Measurements from ENCODE around the gene DOK5.

DOK5 gene

DNA sequence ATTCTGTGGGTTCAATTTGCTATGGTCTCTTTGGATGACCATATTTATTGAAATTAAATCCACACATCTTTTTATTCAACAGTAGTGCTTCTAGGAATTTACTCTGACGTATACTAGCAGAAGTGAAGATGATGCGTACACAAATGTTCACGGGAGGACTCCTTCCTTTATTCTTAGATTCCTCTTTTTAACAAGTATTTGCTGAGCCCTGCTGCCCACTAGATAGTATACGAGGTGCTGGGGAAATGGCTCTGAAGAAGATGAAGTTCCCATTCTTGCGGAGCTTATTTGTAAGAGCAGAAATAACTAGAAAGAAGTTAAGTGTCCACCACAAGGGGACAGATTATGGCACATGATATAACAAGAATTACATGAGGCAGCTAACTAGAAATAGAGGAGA lies 145.2 kb downstream of the DOK5 start:
- H3K27me3 ChIP-seq: no peaks in the 10 kb centered on the region
- H3K4me1 ChIP-seq (ENCODE audit: control insufficient read depth in 1 of 2, insufficient read depth in 1 of 2, low read depth in 1 of 2, low read length in 1 of 2): no peaks in the 10 kb centered on the region
- H3K9me3 ChIP-seq: no peaks in the 10 kb centered on the region
- no peak overlapping the region for H3K27ac ChIP-seq
- TF ChIP-seq, protein P1, sequence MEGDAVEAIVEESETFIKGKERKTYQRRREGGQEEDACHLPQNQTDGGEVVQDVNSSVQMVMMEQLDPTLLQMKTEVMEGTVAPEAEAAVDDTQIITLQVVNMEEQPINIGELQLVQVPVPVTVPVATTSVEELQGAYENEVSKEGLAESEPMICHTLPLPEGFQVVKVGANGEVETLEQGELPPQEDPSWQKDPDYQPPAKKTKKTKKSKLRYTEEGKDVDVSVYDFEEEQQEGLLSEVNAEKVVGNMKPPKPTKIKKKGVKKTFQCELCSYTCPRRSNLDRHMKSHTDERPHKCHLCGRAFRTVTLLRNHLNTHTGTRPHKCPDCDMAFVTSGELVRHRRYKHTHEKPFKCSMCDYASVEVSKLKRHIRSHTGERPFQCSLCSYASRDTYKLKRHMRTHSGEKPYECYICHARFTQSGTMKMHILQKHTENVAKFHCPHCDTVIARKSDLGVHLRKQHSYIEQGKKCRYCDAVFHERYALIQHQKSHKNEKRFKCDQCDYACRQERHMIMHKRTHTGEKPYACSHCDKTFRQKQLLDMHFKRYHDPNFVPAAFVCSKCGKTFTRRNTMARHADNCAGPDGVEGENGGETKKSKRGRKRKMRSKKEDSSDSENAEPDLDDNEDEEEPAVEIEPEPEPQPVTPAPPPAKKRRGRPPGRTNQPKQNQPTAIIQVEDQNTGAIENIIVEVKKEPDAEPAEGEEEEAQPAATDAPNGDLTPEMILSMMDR (IDR thresholded peaks at IDR 0.05): no peak
- no peak overlapping the region for H3K4me3 ChIP-seq (ENCODE audit: low read depth in 1 of 2, low read length in 1 of 2)
- H3K36me3 ChIP-seq: no peaks in the 10 kb centered on the region

DNA sequence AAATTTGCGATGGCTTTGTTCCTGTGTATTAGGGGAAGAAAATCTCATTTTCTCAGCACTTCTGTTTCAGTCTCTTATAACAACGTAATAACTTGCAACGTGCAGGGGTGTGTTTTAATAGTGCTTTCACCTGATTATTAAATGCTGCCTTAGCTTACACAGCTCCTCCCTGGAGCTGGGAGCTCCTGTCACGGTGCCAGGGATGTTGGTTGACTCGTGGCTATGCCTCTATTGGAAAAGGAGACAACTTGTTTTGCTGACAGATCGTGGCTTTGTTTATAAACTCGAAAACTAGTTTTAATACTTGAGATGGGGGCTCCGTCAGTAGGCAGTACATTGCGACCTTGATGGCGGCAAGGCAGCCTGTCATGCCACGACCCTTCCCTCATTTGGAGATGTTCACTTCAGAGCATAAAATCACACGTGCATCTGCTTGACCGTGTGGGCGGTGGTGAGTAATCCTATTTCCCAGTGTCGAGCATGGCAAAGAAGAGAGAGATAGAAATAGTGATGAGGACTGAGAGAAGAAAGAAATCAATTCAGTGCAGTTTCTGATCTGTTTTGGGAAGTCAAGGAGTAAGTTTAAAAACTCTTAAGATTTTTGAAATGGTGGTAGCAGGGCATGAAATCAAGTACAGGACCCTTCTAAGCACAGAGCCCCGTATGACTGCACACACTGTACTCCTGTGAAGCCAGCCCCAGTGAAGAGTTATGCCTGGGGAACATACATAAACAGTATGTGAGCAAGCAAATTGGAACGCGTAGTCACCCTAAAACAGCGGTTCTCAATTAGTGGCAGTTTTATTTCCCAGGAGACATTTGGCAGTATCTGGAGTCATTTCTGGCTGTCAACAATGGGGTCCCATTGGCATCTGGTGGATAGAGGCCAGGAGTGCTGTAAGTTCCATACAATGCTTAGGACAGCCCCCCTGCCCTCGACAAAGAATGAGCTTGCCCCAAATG lies 147.2 kb downstream of the DOK5 start:
- H3K27me3 ChIP-seq: no peaks in the 10 kb centered on the region
- H3K27ac ChIP-seq: no peak overlapping the region
- no peaks in the 10 kb centered on the region for H3K9me3 ChIP-seq
- H3K4me1 ChIP-seq (ENCODE audit: control insufficient read depth in 1 of 2, insufficient read depth in 1 of 2, low read depth in 1 of 2, low read length in 1 of 2): no peaks in the 10 kb centered on the region
- no peak overlapping the region for H3K4me3 ChIP-seq (ENCODE audit: low read depth in 1 of 2, low read length in 1 of 2)
- TF ChIP-seq, protein P1 (IDR thresholded peaks at IDR 0.05): no peak
- H3K36me3 ChIP-seq: no peaks in the 10 kb centered on the region

DNA sequence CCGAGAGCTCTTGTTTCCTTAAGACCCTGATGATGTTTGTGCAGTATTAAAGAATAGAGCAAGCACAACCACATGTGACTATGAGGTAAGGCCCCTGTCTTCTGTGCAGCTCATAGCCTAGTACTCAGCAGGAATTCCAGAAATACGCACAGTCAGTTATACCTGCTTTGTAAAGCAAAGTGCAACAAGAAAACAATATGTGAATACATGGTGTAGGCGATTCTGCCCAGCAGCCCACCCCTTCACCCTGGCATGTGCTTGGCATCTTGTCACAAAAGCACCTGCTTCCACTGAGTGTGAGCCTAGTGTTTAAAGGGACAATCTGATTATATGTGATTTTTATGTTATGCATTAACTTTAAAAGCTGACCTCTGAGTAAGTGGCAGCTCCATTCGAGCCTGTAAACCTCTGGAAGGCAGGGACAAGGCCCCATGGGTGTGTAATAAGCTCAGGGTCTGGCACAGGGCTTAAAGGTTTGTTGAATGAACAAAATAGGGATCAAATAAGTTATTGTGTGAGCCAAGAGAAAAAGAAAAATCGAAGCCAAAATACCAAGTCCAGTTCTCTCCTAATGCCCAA lies 148.7 kb downstream of the DOK5 start:
- TF ChIP-seq, protein P1 (IDR thresholded peaks at IDR 0.05): no peak
- Histone ChIP-seq H3K4me3 (ENCODE audit: low read depth in 1 of 2, low read length in 1 of 2) (no peak overlapping the region), H3K36me3 (no peaks in the 10 kb centered on the region), H3K27ac (no peak overlapping the region), H3K27me3 (no peaks in the 10 kb centered on the region), H3K4me1 (ENCODE audit: control insufficient read depth in 1 of 2, insufficient read depth in 1 of 2, low read depth in 1 of 2, low read length in 1 of 2) (no peaks in the 10 kb centered on the region), H3K9me3 (no peaks in the 10 kb centered on the region)

DNA sequence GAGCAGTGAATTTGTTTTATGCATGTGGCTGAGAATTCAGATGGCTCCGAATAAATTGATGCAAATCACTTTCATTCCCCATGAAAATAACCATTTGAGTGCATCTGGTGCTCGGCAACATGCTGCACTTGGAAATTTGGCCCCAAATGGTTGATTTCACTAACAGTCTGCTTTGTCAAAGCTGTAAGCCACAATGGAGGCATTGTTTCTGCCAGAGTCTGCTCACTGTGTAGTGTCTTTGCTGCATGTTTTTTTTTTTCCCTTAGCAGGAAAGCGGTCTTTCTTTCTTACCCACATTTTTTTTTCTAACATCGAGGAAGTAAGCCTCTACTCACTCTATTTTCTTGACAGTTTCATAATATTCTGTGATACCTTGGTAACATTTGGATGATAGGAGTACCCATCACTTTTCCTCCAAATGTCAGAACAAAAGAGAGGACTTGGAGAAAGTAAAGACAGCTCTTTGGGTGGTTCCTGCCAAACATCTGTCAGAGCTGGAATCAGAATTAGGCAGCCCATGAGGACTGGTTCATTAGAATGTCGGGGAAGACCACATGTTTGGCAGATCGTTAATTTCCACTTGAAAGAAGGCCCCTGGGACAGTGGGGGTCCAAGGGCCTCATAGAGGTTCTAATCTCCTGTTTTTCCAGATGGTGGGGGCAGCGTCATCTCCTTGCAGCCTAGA lies 149.5 kb downstream of the DOK5 start:
- Histone ChIP-seq H3K4me1 (ENCODE audit: control insufficient read depth in 1 of 2, insufficient read depth in 1 of 2, low read depth in 1 of 2, low read length in 1 of 2) (no peaks in the 10 kb centered on the region), H3K36me3 (no peaks in the 10 kb centered on the region), H3K27ac (no peak overlapping the region), H3K4me3 (ENCODE audit: low read depth in 1 of 2, low read length in 1 of 2) (no peak overlapping the region), H3K9me3 (no peaks in the 10 kb centered on the region), H3K27me3 (no peaks in the 10 kb centered on the region)
- TF ChIP-seq, protein P1 (IDR thresholded peaks at IDR 0.05): no peak

DNA sequence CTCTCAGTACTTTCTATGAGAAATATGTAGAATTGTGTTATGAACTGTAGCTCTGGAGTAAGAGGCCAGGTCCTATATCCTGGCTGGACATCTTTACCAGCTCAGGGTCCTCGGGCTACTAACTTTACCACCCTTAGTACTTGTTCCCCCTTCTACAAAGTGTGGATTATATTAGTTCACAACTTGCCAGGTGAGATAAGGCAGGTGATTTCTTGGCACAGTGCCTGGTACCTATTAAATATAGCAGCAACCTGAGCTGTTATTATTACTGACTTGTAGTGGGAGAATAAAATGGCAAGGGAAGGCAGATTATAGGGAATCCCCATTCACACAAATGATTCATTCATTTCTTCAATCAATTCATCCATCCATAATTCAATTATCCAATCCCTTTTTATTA lies 150.1 kb downstream of the DOK5 start:
- TF ChIP-seq, protein P1 (IDR thresholded peaks at IDR 0.05): no peak
- no peaks in the 10 kb centered on the region for H3K9me3 ChIP-seq
- H3K4me1 ChIP-seq (ENCODE audit: control insufficient read depth in 1 of 2, insufficient read depth in 1 of 2, low read depth in 1 of 2, low read length in 1 of 2): no peaks in the 10 kb centered on the region
- H3K36me3 ChIP-seq: no peaks in the 10 kb centered on the region
- no peak overlapping the region for H3K27ac ChIP-seq
- H3K27me3 ChIP-seq: no peaks in the 10 kb centered on the region
- no peak overlapping the region for H3K4me3 ChIP-seq (ENCODE audit: low read depth in 1 of 2, low read length in 1 of 2)

All from neutrophil (primary cell).